GM23338 (cell line): ENCODE measurements around the gene ASTN1.

Source experiments
- POLR2AphosphoS5 ChIP-seq: IDR thresholded peaks from 2 replicates; pipeline ENCODE4 v1.6.1; 2016; ENCODE audit warnings: antibody characterized with exemption, low read depth
- TF ChIP-seq, protein P1 (sequence below), 2 experiments: fragments of 200-600 bp in 1 of 2; sonication (generic) in 1 of 2; conservative IDR thresholded peaks; 2 replicates each; pipeline versions ENCODE4 v1.5.1 to v1.6.1; 2016 to 2017; ENCODE audit warnings: antibody characterized with exemption in 2 of 2, low read depth in 2 of 2, mild to moderate bottlenecking in 2 of 2, moderate library complexity in 1 of 2

DNA sequence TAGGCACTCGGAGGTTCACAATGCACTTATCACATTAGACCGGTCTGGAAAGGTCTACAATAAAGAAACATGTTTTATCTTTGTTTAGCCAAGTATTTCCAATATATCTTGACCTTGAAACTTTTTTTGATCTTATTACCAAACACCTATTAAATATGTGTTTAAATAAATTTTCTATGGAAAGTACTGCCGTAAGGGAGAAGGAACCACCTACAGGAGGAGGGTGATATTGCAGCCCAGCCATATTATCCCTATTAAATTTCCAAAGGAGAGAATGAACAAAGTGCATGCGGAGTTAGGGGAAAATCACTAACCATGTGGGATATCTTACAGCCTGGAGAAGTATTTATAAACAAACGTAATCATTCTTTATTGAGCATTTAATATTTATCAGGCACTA is 20.7 kb upstream of the ASTN1 start:
- TF ChIP-seq, protein P1, sequence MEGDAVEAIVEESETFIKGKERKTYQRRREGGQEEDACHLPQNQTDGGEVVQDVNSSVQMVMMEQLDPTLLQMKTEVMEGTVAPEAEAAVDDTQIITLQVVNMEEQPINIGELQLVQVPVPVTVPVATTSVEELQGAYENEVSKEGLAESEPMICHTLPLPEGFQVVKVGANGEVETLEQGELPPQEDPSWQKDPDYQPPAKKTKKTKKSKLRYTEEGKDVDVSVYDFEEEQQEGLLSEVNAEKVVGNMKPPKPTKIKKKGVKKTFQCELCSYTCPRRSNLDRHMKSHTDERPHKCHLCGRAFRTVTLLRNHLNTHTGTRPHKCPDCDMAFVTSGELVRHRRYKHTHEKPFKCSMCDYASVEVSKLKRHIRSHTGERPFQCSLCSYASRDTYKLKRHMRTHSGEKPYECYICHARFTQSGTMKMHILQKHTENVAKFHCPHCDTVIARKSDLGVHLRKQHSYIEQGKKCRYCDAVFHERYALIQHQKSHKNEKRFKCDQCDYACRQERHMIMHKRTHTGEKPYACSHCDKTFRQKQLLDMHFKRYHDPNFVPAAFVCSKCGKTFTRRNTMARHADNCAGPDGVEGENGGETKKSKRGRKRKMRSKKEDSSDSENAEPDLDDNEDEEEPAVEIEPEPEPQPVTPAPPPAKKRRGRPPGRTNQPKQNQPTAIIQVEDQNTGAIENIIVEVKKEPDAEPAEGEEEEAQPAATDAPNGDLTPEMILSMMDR (conservative IDR thresholded peaks at IDR 0.05; ENCODE audit: low read depth in 2 of 2) = peak; percentile 52 to 82
- no peak for TF ChIP-seq POLR2AphosphoS5
